ENCODE data around the gene EHMT2.
"Not testable (repeated sequence)": the region's sequence is repeated elsewhere in the genome, so short reads cannot be mapped to it uniquely, and the experiment has no call there.

The EHMT2 gene

GRCh38 chr6:31870385-31870921 is 27.0 kb downstream of the EHMT2 start:
- no peak for DNase-seq (ENCODE audit: low spot score)

GRCh38 chr6:31869343-31869742 is 28.2 kb downstream of the EHMT2 start:
- no peak for DNase-seq (ENCODE audit: low spot score)

GRCh38 chr6:31868658-31868971 is 28.9 kb downstream of the EHMT2 start:
- DNase-seq (ENCODE audit: low spot score), result not testable (repeated sequence)

GRCh38 chr6:31865205-31866118 is 32.0 kb downstream of the EHMT2 start:
- DNase-seq (ENCODE audit: low spot score), result no peak

GRCh38 chr6:31864818-31865204 is 32.7 kb downstream of the EHMT2 start:
- DNase-seq (ENCODE audit: low spot score), result no peak

GRCh38 chr6:31864123-31864562 is 33.4 kb downstream of the EHMT2 start:
- not testable (repeated sequence) for DNase-seq (ENCODE audit: low spot score)

- peak; percentile 99 for DNase-seq (ENCODE audit: low spot score)
Measured at GRCh38 chr6:31862344-31863235, 34.9 kb downstream of the EHMT2 start, which contains the start of gene NEU1. TSS of gene NEU1 (minus strand) at chr6:31862821. CDS start at chr6:31862776, 45 bp downstream.

GRCh38 chr6:31861919-31862343 is 35.6 kb downstream of the EHMT2 start:
- DNase-seq (ENCODE audit: low spot score), result no peak

- DNase-seq (ENCODE audit: low spot score), result no peak
Measured at GRCh38 chr6:31861150-31861549, 36.3 kb downstream of the EHMT2 start.

- DNase-seq (ENCODE audit: low spot score), result no peak
Measured at GRCh38 chr6:31860349-31860748, 37.1 kb downstream of the EHMT2 start.

GRCh38 chr6:31859923-31860322 is 37.6 kb downstream of the EHMT2 start:
- no peak for DNase-seq (ENCODE audit: low spot score)

- no peak for DNase-seq (ENCODE audit: low spot score)
Measured at GRCh38 chr6:31858707-31859106, 38.8 kb downstream of the EHMT2 start.

- not testable (repeated sequence) for DNase-seq (ENCODE audit: low spot score)
Measured at GRCh38 chr6:31857774-31858173, 39.7 kb downstream of the EHMT2 start.

GRCh38 chr6:31851980-31852718 is 45.3 kb downstream of the EHMT2 start:
- not testable (repeated sequence) for DNase-seq (ENCODE audit: low spot score)

- no peak for DNase-seq (ENCODE audit: low spot score)
Measured at GRCh38 chr6:31851485-31851832, 46.0 kb downstream of the EHMT2 start.

- DNase-seq (ENCODE audit: low spot score), result no peak
Measured at GRCh38 chr6:31850765-31851484, 46.6 kb downstream of the EHMT2 start.

- DNase-seq (ENCODE audit: low spot score), result no peak
Measured at GRCh38 chr6:31847276-31847978, 50.1 kb downstream of the EHMT2 start.

- no peak for DNase-seq (ENCODE audit: low spot score)
Measured at GRCh38 chr6:31844507-31844906, 53.0 kb downstream of the EHMT2 start.

- DNase-seq (ENCODE audit: low spot score), result no peak
Measured at GRCh38 chr6:31842053-31842452, 55.4 kb downstream of the EHMT2 start.

GRCh38 chr6:31839779-31840126 is 57.7 kb downstream of the EHMT2 start:
- DNase-seq (ENCODE audit: low spot score), result not testable (repeated sequence)

- DNase-seq (ENCODE audit: low spot score), result no peak
Measured at GRCh38 chr6:31838968-31839367, 58.5 kb downstream of the EHMT2 start.
